ENCODE results near the gene CASTOR2.
"Not testable (repeated sequence)": the region's sequence is repeated elsewhere in the genome, so short reads cannot be mapped to it uniquely, and the experiment has no call there.

DNA sequence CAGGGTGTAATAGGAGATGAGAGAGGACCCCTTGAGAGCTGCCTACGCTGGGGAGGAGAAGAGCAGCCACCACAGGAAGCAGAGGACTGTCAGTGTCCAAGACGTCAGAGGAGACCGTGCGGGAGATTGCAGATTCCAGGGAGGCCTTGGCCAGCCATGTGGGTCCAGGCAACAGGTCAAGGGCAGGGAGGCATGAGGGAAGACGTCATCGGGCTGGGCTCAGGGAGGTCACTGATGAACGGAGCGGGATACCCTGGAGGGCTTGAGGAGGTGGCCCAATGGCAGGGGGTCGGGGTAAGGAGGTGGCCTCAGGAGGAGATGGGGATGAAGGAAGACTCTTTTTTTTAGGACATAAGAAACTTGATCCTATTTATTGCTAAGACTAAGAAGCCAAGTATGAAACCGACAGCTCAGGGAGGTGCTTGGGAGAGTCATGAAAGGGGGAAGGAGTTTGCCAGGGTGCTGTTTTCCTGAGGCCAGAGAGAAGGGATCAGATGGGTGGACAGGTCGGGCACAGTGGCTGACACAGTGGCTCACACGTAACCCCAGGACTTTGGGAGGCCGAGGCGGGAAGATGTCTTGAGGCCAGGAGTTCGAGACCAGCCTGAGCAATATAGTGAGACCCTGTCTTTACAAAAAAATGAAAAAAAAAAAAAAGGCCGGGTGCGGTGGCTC, 30.5 kb downstream of the CASTOR2 start:
- not testable (repeated sequence) for TF ChIP-seq POLR2A (IDR thresholded peaks at IDR 0.05)
- TF ChIP-seq, protein P1, sequence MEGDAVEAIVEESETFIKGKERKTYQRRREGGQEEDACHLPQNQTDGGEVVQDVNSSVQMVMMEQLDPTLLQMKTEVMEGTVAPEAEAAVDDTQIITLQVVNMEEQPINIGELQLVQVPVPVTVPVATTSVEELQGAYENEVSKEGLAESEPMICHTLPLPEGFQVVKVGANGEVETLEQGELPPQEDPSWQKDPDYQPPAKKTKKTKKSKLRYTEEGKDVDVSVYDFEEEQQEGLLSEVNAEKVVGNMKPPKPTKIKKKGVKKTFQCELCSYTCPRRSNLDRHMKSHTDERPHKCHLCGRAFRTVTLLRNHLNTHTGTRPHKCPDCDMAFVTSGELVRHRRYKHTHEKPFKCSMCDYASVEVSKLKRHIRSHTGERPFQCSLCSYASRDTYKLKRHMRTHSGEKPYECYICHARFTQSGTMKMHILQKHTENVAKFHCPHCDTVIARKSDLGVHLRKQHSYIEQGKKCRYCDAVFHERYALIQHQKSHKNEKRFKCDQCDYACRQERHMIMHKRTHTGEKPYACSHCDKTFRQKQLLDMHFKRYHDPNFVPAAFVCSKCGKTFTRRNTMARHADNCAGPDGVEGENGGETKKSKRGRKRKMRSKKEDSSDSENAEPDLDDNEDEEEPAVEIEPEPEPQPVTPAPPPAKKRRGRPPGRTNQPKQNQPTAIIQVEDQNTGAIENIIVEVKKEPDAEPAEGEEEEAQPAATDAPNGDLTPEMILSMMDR (IDR thresholded peaks at IDR 0.05): not testable (repeated sequence)
